NCI-H1930 (cell line): ENCODE data around the gene AMER1.
A peak's percentile ranks its signal among the peaks of the same experiment; 100 is the strongest.
"Not testable (repeated sequence)": the region's sequence is repeated elsewhere in the genome, so short reads cannot be mapped to it uniquely, and the experiment has no call there.

Experiments
- DNase-seq, 2 experiments: peaks; one replicate each; lab custom pipeline; 2025; lab: John Stamatoyannopoulos, UW

The AMER1 gene

DNA sequence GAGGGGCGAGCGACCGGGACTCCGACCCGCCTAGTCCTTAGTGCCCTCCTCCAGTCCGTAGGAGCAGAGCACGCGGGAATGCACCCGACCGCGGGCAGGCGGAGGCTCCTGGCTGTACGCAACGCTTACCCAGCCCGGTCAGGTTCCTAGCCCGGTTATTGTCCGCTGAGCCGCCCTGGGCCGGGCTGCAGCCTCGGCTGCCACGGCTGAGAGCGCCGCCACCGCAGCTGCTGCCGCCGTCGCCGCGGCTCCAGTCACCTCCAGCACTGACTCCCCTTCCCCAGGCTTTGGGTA lies at the start of gene AMER1:
Gene AMER1 (minus strand): TSS at position 268 of the 294 bp plus-strand sequence. CDS start 12,422 bp downstream, outside the sequence.
- no peak for DNase-seq

DNA sequence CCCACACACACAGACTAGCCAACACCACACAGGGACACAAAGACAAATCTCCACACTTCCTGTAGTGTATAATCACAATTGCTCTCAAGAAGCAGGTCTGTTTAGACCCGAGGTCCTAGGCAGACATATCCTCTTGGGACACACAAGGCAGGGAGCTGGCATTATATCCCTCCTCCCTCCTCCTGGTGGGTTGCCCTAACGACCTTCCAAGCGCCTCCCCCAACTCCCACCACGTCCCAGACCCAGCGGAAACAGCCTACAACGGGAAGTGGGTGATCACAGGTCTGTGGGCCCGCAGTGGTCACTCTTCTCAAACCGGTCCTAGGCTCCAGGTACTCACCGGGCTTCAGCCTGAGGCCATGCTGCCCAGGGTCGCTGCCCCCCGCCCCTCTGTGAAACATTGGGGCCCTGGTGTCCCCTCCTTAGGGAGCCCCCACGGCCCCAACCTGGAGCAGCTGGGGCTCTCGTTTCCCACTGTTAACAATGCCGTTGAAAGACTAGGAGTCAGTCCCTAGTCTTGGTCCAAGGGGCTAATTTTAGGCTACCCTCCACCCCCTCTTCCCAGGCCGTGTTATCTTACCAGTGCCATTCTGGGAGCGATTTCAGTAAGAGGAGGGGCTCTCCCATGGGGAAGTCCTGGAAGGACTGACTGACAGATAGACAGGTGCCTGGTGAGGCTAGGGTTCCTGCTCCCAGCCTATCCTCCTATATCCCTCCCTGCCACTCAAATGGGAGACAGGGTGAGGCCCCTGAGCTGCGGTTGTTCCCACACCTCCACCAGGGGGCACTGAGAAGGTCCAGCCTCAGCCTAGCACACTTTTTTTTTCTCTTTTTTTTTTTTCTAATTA lies 24.8 kb upstream of the AMER1 start, which contains the start of gene ASB12:
Gene ASB12 (minus strand): TSS at position 485 of the 848 bp plus-strand sequence. CDS start 4,957 bp downstream, outside the sequence.
- no peak for DNase-seq

DNA sequence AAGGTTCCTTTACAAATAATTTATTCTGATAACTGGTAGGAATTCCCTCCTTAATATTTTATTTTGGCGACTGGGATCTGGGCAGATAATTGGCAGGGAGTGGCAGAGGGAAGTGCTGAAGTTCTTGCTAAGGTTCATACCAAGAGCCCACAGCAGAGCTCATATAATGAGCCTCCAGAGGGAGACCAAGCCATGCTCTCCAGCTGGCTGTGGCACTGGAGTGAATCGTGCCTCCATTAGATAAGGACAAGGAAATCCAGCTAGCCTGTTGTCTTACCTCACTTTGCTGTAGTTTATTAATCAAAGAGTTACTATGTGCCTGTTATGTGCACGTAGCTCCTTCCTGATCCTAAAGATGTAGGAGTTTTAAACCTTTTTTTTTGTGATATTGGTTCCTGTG lies 23.6 kb upstream of the AMER1 start:
- DNase-seq, result no peak

GRCh38 chrX:64218023-64218422 lies 12.5 kb upstream of the AMER1 start:
- DNase-seq, result no peak

DNA sequence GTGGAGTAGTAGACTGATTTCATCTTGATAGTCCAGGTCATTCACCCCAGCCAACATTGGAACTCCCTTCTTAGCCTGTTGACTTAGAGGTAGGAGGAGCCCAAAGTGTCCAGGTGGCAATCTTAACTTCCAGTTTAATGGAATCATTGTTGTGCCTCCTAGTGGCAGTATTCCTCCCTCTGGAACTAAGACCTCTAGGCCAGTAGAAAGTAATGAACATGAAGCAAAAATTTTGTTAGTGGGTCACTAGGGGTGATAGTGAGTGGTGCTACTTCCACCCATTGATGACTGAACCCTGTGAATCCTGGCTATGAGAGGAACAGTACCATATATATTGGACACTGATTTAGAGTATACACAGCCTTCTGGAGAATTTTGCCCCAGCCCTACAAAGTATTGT lies 8.5 kb upstream of the AMER1 start:
- DNase-seq, result not testable (repeated sequence)

- DNase-seq, result no peak
These were observed 1.2 kb upstream of the AMER1 start for GRCh38 chrX:64206556-64207162.

- peak; percentile 58 to 65 for DNase-seq
These were observed 410 bp upstream of the AMER1 start for GRCh38 chrX:64205735-64206501.

DNA sequence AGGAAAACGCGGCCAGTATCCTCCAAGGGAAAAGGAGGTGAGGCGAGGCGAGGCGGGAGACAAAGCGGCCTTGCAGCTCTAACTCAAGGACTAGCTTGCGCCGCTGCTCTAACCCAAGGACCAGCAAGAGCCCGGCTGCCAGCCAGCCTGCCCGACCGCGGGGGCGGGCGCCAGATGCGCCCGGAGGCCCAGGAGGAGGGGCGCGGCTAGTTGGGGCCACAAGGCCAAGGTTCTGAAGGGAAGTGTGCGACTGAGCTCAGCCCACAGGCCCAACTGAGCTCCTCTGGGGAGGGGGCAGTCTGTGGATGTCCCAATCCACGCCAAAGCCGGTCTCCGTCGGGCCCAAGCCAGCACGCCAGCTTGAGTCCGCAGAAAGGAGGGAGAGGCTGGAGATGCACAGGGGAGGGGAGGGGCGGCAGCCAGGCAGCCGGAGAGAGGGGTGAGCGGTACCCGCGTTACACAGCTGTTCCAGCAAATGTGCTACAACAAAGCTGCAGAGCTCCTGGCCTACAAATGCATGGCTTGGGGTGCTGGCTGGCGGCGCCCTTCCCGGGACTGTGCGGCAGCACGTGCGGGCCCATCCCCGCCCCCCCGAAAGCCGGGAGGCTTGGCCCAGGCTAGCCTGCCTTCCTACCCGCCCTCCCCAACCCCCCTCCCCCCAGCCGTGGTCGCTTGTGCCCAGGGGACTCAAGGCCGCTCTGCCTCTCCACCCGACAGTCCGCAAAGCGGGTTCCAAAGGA lies 637 bp downstream of the AMER1 start:
- no peak for DNase-seq

DNA sequence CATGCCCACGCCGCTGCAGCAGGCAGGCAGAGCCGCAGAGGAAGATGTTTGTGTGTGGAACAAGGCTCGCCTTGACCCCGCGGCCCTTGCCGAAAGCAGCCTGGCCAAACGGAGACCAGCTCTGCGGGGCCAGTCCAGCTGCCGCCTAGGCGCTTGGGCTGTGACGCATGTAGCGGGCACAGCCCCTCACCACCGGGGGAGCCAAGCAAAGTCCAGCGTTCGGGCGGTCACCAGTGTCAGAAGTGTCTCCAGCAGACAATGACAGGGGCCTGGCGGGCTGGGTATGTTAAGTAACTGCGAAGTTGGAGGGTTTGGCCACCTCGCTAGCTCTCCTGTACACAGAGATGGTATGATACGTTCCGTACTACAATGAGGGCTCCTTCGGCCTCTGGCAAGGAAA lies 1.3 kb downstream of the AMER1 start:
- DNase-seq, result no peak

DNA sequence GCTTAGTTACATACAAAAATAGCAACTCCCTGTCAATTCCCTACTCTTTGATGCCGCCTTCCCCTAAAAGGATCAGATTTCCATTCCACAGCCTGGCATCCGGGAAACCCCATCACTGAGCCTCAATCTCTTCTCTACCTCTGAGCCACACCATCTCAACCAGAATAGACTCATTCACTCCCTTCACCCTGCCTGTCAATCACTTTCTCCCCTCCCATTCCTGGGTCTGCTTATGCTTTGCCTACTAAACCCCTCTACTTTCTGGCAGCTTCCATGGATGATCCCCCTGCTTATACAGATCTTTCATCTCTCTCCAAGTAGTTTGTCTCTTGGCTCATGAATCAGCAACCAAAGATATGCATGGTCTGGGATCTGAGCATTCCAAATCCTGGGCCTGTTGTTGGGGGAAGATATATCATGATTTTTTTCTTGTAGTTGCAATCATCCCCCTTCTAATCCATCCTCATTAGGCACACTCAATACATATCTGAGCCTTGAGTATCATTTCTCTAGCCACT lies 2.6 kb downstream of the AMER1 start:
- DNase-seq, result no peak

GRCh38 chrX:64198036-64198435 lies 7.5 kb downstream of the AMER1 start:
- no peak for DNase-seq

DNA sequence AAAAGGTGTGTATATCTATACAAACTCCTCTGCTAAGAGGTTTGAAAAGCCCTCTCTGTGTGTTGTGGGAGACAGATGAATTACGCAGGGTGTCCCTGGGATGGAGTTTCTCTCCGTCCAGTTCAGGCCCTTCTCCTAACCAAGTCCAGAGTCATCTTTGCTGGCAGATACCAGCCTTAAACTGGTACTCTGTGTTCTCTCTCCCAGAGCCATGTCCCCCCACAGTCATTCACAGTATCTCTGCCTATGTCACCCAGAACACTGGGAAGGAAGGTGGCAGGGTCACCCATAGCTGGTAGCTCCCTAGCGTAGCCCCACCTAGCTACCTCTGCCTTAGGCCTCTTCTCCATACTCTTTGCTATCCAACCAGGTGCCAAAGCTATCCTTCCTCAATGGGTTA lies 8.9 kb downstream of the AMER1 start:
- no peak for DNase-seq

- DNase-seq, result no peak
These were observed 9.6 kb downstream of the AMER1 start for GRCh38 chrX:64195862-64196261.

DNA sequence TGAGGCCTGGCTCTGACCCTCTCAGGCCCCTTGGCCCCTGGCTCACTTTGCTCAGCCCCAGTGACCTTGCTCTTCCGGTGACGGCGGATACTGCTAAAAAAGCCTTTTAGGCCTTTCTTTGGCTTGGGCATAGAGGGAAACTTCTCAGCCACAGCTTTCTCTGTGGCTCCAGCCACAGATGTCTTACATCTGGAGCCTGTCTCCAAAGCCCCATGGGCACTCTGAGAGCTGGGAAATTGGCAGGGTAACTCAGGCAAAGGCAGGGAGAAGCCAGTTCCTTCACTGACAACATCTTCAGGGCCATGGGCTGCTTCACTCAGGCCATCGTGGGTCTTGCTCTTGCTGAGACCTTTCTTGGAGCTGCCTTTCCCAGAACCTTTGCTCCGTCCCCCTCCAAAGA lies 12.8 kb downstream of the AMER1 start:
- DNase-seq, result no peak

DNA sequence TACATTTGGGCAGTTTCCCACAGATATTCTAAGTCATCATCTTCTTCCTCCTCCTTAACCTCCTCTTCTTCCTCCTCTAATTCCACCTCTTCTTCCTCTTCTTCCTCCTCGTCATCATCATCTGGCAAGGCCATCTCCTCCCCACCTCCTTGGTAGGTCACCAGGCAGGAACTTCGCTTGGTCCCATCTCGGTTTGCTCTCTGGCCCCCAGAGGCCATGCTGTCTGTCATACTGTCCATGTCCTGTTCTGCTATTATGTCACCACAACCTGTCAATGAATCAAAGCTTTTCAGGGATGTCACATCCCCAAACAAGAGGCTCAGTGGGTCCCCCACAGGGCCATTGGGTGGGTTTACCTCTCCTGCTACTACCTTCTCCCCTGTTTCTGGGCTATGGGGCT lies 13.5 kb downstream of the AMER1 start:
- no peak for DNase-seq

DNA sequence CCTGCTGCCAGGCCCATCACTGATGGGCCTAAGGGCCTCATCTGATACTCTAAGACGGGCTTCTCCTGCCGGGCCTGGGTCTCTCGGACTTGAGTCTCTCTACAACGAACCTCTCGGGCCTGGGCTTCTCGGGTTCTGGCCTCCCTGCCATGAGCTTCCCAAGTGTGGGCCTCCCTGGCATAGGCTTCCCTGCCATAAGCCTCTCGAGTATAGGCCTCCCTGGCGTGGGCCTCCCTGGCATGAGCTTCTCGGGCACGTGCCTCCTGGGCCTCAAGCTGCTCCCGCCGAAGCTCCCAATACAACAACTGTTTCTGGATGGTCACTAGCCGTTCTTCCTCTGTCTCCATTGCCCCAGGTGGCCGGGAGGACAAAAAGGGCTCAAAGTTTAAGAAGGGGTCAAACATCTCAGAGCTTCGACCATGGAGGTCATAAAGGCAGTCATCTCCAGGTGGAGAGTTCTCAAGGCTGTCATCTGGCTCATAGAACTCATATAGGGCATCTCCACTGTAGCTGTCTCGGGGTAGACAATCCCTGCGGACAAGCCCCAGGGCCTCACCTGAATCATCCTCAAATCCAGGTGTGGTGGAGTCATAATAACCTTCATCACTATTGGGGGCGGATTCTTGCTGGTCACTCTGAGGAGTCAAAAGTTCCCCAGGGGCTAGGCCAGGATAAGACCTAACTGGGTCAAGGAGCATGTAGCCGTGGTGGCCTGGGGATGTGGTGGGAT lies 14.1 kb downstream of the AMER1 start:
- DNase-seq, result no peak

GRCh38 chrX:64190136-64190740 lies 15.3 kb downstream of the AMER1 start:
- no peak for DNase-seq

- DNase-seq, result no peak
These were observed 16.6 kb downstream of the AMER1 start for GRCh38 chrX:64188901-64189300.

GRCh38 chrX:64187762-64188150 lies 17.8 kb downstream of the AMER1 start:
- DNase-seq, result no peak

- no peak for DNase-seq
These were observed 18.3 kb downstream of the AMER1 start for GRCh38 chrX:64186974-64187761.
